Lower lobe of right lung (tissue), 2 donors: ENCODE data around the gene MAML3. TPM values are rescaled to one million over a fixed set of nuclear protein-coding genes. Genes with fewer than 3 reads are reported as not detected.

Experiments
- ATAC-seq, 2 donors: fragments of 200-7000 bp; cut with Tn5 transposase; one replicate each; pipeline ENCODE4 v1.9.1; 2020 to 2022; ENCODE audit warnings: mild to moderate bottlenecking in 2 of 2, moderate library complexity in 2 of 2
- DNase-seq: peaks from one replicate; pipeline ENCODE4 v3.0.0-alpha.2; 2020
- H3K27ac ChIP-seq: fragments of 200-600 bp; one replicate; pipeline ENCODE4 v1.8.0; 2022
- H3K27me3 ChIP-seq: fragments of 200-600 bp; one replicate; pipeline ENCODE4 v1.8.0; 2022; ENCODE audit warnings: low read depth
- H3K36me3 ChIP-seq: fragments of 200-600 bp; one replicate; pipeline ENCODE4 v1.8.0; 2022; ENCODE audit warnings: mild to moderate bottlenecking
- H3K4me1 ChIP-seq: fragments of 200-600 bp; one replicate; pipeline ENCODE4 v1.8.0; 2022
- H3K4me3 ChIP-seq: fragments of 200-600 bp; one replicate; pipeline ENCODE4 v1.8.0; 2022; ENCODE audit warnings: mild to moderate bottlenecking
- H3K9me3 ChIP-seq: fragments of 200-600 bp; one replicate; pipeline ENCODE4 v1.8.0; 2022
- intact Hi-C: fragments of 100-400 bp; cut with DNase I; formaldehyde crosslinking; loops from one replicate; pipeline ENCODE4 v1.11.0; 2022
- total RNA-seq: library from RNA; stranded (reverse); fragmentation: NEBNext Ultra II Directional; extraction: Animal tissue kit (Norgen Biotek cat#: 25700); gene quantifications from one replicate; pipeline ENCODE4 v1.2.1, GENCODE V29; 2021
- TF ChIP-seq, protein P1 (sequence below): fragments of 200-600 bp; IDR thresholded peaks from one replicate; pipeline ENCODE4 v1.8.0; 2022; ENCODE audit warnings: antibody characterized with exemption, mild to moderate bottlenecking
- donor health status: DM: no; HTN: yes; CAD: no; lungs with severe emphysema.

Gene MAML3
- total RNA-seq, 1 donor from 2014 or later = 12.5 TPM

DNA sequence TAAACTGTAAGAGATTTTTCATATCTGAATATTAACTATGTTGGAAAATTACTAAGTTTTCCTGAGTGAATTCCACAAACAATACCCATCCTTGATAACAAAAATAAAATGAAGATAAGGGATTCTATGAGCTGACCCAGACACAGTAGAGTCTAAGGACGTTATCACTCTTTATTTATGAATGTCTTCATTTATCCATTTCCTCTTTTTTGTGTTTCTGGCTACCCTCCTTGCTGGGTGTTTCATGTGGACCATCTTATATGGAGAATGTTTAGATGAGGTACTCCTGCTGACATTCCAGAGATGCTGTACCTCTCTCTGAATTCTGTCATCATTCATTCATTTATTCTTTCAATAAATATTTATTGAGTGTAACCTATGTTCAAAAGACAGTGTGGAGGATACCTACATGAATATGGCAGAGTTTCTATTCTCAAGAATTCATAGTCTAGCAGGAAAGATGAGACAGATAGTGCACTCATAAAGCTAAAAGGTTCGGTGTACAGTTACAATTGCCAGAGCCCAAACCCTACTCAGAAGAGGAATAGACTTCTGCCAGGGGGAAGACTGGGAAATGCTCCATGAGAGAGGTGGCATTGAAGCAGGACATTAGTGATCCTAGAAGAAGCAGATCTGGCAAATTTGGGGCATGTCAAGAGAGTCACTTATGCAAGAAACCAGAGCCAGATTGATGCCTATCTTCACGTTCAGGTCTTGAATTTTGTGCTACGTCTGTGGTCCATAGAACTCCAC is 195.8 kb downstream of the MAML3 start:
- no peak for ATAC-seq
- H3K4me1 ChIP-seq = peaks cover 26% of the 10 kb centered on the region
- TF ChIP-seq, protein P1, sequence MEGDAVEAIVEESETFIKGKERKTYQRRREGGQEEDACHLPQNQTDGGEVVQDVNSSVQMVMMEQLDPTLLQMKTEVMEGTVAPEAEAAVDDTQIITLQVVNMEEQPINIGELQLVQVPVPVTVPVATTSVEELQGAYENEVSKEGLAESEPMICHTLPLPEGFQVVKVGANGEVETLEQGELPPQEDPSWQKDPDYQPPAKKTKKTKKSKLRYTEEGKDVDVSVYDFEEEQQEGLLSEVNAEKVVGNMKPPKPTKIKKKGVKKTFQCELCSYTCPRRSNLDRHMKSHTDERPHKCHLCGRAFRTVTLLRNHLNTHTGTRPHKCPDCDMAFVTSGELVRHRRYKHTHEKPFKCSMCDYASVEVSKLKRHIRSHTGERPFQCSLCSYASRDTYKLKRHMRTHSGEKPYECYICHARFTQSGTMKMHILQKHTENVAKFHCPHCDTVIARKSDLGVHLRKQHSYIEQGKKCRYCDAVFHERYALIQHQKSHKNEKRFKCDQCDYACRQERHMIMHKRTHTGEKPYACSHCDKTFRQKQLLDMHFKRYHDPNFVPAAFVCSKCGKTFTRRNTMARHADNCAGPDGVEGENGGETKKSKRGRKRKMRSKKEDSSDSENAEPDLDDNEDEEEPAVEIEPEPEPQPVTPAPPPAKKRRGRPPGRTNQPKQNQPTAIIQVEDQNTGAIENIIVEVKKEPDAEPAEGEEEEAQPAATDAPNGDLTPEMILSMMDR = no peak
- no peak overlapping the region for H3K4me3 ChIP-seq
- H3K27me3 ChIP-seq = no peaks in the 10 kb centered on the region
- no peaks in the 10 kb centered on the region for H3K36me3 ChIP-seq
- DNase-seq = no peak
- H3K27ac ChIP-seq = no peak overlapping the region
- intact Hi-C loops = no loop called here
- no peaks in the 10 kb centered on the region for H3K9me3 ChIP-seq

DNA sequence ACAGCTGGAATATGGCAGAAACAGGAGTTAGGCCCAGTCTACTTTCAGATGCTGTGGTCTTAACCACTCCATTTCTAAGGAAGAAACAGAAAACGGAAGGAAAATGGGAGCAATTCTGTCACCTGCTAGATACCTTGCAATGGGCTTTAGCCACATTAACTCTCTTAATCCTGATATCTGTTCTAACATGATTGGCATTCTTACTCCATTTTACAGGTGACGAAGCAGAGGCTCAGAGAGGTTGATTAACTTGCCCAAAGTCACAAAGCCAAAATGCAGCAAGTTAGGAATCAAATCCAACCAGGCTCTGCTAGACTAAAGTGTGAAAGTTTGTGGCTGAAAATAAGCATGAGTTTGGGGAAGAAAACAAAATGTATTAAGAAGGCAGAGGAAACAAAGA is 196.9 kb downstream of the MAML3 start:
- Histone ChIP-seq H3K4me1 (peaks cover 21% of the 10 kb centered on the region), H3K4me3 (no peak overlapping the region), H3K27ac (no peak overlapping the region), H3K27me3 (no peaks in the 10 kb centered on the region), H3K36me3 (no peaks in the 10 kb centered on the region), H3K9me3 (no peaks in the 10 kb centered on the region)
- intact Hi-C loops = no loop called here
- TF ChIP-seq, protein P1 = no peak
- ATAC-seq = no peak
- DNase-seq = no peak

DNA sequence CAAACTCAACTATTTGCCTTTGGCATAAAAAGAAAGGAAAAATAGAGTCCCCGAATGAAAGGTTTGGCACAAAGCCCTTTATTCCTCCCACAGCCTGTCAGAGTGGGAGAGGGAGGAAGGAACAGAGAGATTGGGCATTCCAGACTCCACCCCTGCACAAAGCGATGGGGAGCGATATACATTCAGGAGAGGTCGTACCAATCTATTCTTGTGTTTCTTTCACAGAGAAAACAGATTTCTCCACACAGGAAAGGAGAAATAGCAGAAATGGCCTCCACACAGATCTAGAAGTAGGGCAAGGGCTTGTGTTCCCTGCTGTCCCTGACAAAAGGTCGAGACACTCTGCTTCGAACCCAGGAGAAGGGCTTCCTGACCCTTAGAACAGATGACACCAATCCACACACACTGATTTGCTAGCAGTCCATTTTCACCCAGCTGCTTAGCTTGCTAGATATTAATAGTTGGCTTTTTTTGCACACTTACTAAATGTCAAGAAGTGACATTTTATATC is 197.4 kb downstream of the MAML3 start:
- no peaks in the 10 kb centered on the region for H3K27me3 ChIP-seq
- DNase-seq = no peak

DNA sequence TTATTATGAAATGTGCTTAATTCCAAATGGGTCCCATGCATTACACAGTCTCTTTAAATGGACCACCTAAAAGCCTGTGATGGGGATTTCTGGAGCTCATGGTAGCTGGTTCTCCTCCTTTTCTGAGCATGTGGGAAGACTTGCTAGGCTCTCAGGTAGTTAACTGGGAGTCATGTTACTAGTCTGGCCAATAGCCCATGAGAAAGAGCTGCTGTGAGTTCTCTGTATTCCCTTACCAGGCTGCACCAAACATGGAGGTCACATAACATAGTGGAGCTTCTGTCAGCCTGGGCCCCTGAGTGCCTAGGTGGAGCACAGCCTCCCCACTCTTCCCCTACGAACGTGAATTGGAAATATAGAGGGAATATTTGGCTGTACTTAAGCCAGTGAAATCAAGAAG is 198.4 kb downstream of the MAML3 start:
- no peaks in the 10 kb centered on the region for H3K36me3 ChIP-seq
- H3K27ac ChIP-seq = peak overlapping the region; percentile 32
- DNase-seq = no peak
- no peak overlapping the region for H3K4me3 ChIP-seq
- TF ChIP-seq, protein P1 = no peak
- ATAC-seq = no peak
- no peaks in the 10 kb centered on the region for H3K27me3 ChIP-seq
- H3K9me3 ChIP-seq = no peaks in the 10 kb centered on the region
- peaks cover 18% of the 10 kb centered on the region for H3K4me1 ChIP-seq
- intact Hi-C loops = no loop called here

More for the DNA sequence above, 197.4 kb downstream of the MAML3 start:
- intact Hi-C loops = no loop called here
- ATAC-seq = peak; percentile 40 to 59
- peaks cover 18% of the 10 kb centered on the region for H3K4me1 ChIP-seq
- H3K9me3 ChIP-seq = no peaks in the 10 kb centered on the region
- TF ChIP-seq, protein P1 = no peak
- no peaks in the 10 kb centered on the region for H3K36me3 ChIP-seq
- no peak overlapping the region for H3K4me3 ChIP-seq
- peak overlapping the region; percentile 2 for H3K27ac ChIP-seq

DNA sequence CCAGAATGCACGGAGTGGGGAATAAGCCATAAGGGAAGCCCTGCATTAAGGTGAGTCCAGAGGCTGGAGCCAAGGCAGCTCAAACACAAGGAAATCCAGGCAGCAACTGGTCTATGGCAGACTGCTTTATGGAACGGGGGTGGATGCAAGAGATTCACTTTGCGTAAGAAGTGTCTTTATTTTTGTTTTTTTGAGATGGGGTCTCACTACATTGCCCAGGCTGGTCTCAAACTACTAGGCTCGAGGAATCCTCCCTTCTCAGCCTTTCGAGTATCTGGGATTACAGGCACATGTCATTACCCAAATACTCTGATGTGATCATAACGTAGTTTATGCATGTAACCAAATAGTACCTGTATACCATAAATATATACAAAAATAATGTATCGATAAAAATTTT is 199.5 kb downstream of the MAML3 start:
- H3K27me3 ChIP-seq = no peaks in the 10 kb centered on the region
- H3K36me3 ChIP-seq = no peaks in the 10 kb centered on the region
- H3K27ac ChIP-seq = no peak overlapping the region
- H3K9me3 ChIP-seq = no peaks in the 10 kb centered on the region
- no peak overlapping the region for H3K4me3 ChIP-seq
- intact Hi-C loops = no loop called here
- H3K4me1 ChIP-seq = peaks cover 21% of the 10 kb centered on the region
- ATAC-seq (no peak), DNase-seq (no peak)
- TF ChIP-seq, protein P1 = no peak
